ENCODE results near the gene MYO16.

DNA sequence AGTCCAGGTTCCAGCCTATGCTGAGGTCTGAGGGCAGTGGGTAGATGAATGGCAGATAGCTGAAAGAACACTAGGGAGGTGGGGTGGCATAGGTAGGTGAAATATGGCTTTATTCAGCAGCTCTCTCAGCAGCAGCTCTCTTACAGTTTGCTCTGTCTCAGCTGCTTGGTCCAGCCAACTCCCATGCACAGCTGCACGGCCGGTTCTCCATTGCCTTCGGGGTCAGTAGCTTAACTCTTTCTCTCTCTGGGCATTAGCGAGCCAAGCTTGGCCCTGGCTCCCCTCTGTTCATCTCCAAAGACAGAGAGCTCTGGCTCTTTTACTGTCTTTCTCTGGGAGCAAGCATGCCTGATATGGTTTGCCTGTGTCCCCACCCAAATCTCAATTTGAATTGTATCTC, 151.9 kb downstream of the MYO16 start:
- TF ChIP-seq, protein P1, sequence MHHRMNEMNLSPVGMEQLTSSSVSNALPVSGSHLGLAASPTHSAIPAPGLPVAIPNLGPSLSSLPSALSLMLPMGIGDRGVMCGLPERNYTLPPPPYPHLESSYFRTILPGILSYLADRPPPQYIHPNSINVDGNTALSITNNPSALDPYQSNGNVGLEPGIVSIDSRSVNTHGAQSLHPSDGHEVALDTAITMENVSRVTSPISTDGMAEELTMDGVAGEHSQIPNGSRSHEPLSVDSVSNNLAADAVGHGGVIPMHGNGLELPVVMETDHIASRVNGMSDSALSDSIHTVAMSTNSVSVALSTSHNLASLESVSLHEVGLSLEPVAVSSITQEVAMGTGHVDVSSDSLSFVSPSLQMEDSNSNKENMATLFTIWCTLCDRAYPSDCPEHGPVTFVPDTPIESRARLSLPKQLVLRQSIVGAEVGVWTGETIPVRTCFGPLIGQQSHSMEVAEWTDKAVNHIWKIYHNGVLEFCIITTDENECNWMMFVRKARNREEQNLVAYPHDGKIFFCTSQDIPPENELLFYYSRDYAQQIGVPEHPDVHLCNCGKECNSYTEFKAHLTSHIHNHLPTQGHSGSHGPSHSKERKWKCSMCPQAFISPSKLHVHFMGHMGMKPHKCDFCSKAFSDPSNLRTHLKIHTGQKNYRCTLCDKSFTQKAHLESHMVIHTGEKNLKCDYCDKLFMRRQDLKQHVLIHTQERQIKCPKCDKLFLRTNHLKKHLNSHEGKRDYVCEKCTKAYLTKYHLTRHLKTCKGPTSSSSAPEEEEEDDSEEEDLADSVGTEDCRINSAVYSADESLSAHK (tag by site-specific recombination; IDR thresholded peaks at IDR 0.05) = no peak
- TF ChIP-seq, protein P2, sequence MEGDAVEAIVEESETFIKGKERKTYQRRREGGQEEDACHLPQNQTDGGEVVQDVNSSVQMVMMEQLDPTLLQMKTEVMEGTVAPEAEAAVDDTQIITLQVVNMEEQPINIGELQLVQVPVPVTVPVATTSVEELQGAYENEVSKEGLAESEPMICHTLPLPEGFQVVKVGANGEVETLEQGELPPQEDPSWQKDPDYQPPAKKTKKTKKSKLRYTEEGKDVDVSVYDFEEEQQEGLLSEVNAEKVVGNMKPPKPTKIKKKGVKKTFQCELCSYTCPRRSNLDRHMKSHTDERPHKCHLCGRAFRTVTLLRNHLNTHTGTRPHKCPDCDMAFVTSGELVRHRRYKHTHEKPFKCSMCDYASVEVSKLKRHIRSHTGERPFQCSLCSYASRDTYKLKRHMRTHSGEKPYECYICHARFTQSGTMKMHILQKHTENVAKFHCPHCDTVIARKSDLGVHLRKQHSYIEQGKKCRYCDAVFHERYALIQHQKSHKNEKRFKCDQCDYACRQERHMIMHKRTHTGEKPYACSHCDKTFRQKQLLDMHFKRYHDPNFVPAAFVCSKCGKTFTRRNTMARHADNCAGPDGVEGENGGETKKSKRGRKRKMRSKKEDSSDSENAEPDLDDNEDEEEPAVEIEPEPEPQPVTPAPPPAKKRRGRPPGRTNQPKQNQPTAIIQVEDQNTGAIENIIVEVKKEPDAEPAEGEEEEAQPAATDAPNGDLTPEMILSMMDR (tag by site-specific recombination; IDR thresholded peaks at IDR 0.05) = no peak
- TF ChIP-seq SP2 (tag by site-specific recombination; IDR thresholded peaks at IDR 0.05) = no peak
- no peak for TF ChIP-seq ZNF830 (tag by site-specific recombination; IDR thresholded peaks at IDR 0.05; ENCODE audit: low read depth)
- TF ChIP-seq BCL11A (tag by site-specific recombination; IDR thresholded peaks at IDR 0.05; ENCODE audit: low read depth) = no peak
- TF ChIP-seq, protein P3, sequence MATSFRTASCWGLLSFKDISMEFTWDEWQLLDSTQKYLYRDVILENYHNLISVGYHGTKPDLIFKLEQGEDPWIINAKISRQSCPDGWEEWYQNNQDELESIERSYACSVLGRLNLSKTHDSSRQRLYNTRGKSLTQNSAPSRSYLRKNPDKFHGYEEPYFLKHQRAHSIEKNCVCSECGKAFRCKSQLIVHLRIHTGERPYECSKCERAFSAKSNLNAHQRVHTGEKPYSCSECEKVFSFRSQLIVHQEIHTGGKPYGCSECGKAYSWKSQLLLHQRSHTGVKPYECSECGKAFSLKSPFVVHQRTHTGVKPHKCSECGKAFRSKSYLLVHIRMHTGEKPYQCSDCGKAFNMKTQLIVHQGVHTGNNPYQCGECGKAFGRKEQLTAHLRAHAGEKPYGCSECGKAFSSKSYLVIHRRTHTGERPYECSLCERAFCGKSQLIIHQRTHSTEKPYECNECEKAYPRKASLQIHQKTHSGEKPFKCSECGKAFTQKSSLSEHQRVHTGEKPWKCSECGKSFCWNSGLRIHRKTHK (tag by site-specific recombination; IDR thresholded peaks at IDR 0.05) = no peak
- TF ChIP-seq, protein P4, sequence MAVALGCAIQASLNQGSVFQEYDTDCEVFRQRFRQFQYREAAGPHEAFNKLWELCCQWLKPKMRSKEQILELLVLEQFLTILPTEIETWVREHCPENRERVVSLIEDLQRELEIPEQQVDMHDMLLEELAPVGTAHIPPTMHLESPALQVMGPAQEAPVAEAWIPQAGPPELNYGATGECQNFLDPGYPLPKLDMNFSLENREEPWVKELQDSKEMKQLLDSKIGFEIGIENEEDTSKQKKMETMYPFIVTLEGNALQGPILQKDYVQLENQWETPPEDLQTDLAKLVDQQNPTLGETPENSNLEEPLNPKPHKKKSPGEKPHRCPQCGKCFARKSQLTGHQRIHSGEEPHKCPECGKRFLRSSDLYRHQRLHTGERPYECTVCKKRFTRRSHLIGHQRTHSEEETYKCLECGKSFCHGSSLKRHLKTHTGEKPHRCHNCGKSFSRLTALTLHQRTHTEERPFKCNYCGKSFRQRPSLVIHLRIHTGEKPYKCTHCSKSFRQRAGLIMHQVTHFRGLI (tag by site-specific recombination; IDR thresholded peaks at IDR 0.05) = no peak
- TF ChIP-seq, protein P5, sequence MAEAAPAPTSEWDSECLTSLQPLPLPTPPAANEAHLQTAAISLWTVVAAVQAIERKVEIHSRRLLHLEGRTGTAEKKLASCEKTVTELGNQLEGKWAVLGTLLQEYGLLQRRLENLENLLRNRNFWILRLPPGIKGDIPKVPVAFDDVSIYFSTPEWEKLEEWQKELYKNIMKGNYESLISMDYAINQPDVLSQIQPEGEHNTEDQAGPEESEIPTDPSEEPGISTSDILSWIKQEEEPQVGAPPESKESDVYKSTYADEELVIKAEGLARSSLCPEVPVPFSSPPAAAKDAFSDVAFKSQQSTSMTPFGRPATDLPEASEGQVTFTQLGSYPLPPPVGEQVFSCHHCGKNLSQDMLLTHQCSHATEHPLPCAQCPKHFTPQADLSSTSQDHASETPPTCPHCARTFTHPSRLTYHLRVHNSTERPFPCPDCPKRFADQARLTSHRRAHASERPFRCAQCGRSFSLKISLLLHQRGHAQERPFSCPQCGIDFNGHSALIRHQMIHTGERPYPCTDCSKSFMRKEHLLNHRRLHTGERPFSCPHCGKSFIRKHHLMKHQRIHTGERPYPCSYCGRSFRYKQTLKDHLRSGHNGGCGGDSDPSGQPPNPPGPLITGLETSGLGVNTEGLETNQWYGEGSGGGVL (tag by site-specific recombination; IDR thresholded peaks at IDR 0.05) = no peak
- no peak for TF ChIP-seq ZFP37 (tag by site-specific recombination; IDR thresholded peaks at IDR 0.05)
- TF ChIP-seq ZNF677 (tag by site-specific recombination; IDR thresholded peaks at IDR 0.05) = no peak
- no peak for TF ChIP-seq ZNF138 (tag by site-specific recombination; IDR thresholded peaks at IDR 0.05; ENCODE audit: borderline replicate concordance)
- TF ChIP-seq, protein P6, sequence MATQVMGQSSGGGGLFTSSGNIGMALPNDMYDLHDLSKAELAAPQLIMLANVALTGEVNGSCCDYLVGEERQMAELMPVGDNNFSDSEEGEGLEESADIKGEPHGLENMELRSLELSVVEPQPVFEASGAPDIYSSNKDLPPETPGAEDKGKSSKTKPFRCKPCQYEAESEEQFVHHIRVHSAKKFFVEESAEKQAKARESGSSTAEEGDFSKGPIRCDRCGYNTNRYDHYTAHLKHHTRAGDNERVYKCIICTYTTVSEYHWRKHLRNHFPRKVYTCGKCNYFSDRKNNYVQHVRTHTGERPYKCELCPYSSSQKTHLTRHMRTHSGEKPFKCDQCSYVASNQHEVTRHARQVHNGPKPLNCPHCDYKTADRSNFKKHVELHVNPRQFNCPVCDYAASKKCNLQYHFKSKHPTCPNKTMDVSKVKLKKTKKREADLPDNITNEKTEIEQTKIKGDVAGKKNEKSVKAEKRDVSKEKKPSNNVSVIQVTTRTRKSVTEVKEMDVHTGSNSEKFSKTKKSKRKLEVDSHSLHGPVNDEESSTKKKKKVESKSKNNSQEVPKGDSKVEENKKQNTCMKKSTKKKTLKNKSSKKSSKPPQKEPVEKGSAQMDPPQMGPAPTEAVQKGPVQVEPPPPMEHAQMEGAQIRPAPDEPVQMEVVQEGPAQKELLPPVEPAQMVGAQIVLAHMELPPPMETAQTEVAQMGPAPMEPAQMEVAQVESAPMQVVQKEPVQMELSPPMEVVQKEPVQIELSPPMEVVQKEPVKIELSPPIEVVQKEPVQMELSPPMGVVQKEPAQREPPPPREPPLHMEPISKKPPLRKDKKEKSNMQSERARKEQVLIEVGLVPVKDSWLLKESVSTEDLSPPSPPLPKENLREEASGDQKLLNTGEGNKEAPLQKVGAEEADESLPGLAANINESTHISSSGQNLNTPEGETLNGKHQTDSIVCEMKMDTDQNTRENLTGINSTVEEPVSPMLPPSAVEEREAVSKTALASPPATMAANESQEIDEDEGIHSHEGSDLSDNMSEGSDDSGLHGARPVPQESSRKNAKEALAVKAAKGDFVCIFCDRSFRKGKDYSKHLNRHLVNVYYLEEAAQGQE (tag by site-specific recombination; IDR thresholded peaks at IDR 0.05) = no peak
- TF ChIP-seq ZNF501 (tag by site-specific recombination; IDR thresholded peaks at IDR 0.05) = no peak

All from HEK293 (cell line).